ENCODE data around the gene UTRN.

Gene UTRN

GRCh38 chr6:144310765-144311164 lies 25.6 kb downstream of the UTRN start:
- no peaks in the 10 kb centered on the region for H3K36me3 ChIP-seq (ENCODE audit: control insufficient read depth, insufficient read depth, low read length)
- no peaks in the 10 kb centered on the region for H3K4me1 ChIP-seq (ENCODE audit: control insufficient read depth, insufficient read depth, low read length)
- 96 to 98% methylated on average over 4 to 5 of the region's 5 CpGs for WGBS, 2 experiments
- no peaks in the 10 kb centered on the region for H3K27me3 ChIP-seq (ENCODE audit: control insufficient read depth, insufficient read depth, low read length, poor library complexity, severe bottlenecking)
- H3K27ac ChIP-seq (ENCODE audit: insufficient read depth, low read depth, low read length, poor library complexity, severe bottlenecking), result no peak overlapping the region
- no peak overlapping the region for H3K4me3 ChIP-seq (ENCODE audit: insufficient read depth, low read depth, low read length)
- H3K9me3 ChIP-seq (ENCODE audit: control insufficient read depth, low read length), result no peaks in the 10 kb centered on the region

GRCh38 chr6:144311361-144311760 lies 26.2 kb downstream of the UTRN start:
- Histone ChIP-seq H3K4me3 (ENCODE audit: insufficient read depth, low read depth, low read length) (no peak overlapping the region), H3K27me3 (ENCODE audit: control insufficient read depth, insufficient read depth, low read length, poor library complexity, severe bottlenecking) (no peaks in the 10 kb centered on the region), H3K4me1 (ENCODE audit: control insufficient read depth, insufficient read depth, low read length) (no peaks in the 10 kb centered on the region), H3K9me3 (ENCODE audit: control insufficient read depth, low read length) (no peaks in the 10 kb centered on the region), H3K27ac (ENCODE audit: insufficient read depth, low read depth, low read length, poor library complexity, severe bottlenecking) (no peak overlapping the region), H3K36me3 (ENCODE audit: control insufficient read depth, insufficient read depth, low read length) (no peaks in the 10 kb centered on the region)
- 100% methylated on average over 2 of the region's 2 CpGs for WGBS, 2 experiments

GRCh38 chr6:144314003-144314485 lies 28.9 kb downstream of the UTRN start:
- Histone ChIP-seq H3K4me1 (ENCODE audit: control insufficient read depth, insufficient read depth, low read length) (no peaks in the 10 kb centered on the region), H3K9me3 (ENCODE audit: control insufficient read depth, low read length) (no peaks in the 10 kb centered on the region), H3K4me3 (ENCODE audit: insufficient read depth, low read depth, low read length) (no peak overlapping the region), H3K36me3 (ENCODE audit: control insufficient read depth, insufficient read depth, low read length) (no peaks in the 10 kb centered on the region), H3K27me3 (ENCODE audit: control insufficient read depth, insufficient read depth, low read length, poor library complexity, severe bottlenecking) (no peaks in the 10 kb centered on the region), H3K27ac (ENCODE audit: insufficient read depth, low read depth, low read length, poor library complexity, severe bottlenecking) (no peak overlapping the region)
- 95 to 98% methylated on average over 5 of the region's 5 CpGs for WGBS, 2 experiments

GRCh38 chr6:144314562-144314961 lies 29.4 kb downstream of the UTRN start:
- no peaks in the 10 kb centered on the region for H3K27me3 ChIP-seq (ENCODE audit: control insufficient read depth, insufficient read depth, low read length, poor library complexity, severe bottlenecking)
- WGBS, 2 experiments, result 90 to 94% methylated on average over 1 of the region's 1 CpG
- no peak overlapping the region for H3K27ac ChIP-seq (ENCODE audit: insufficient read depth, low read depth, low read length, poor library complexity, severe bottlenecking)
- no peak overlapping the region for H3K4me3 ChIP-seq (ENCODE audit: insufficient read depth, low read depth, low read length)
- no peaks in the 10 kb centered on the region for H3K4me1 ChIP-seq (ENCODE audit: control insufficient read depth, insufficient read depth, low read length)
- H3K9me3 ChIP-seq (ENCODE audit: control insufficient read depth, low read length), result no peaks in the 10 kb centered on the region
- H3K36me3 ChIP-seq (ENCODE audit: control insufficient read depth, insufficient read depth, low read length), result no peaks in the 10 kb centered on the region

- H3K36me3 ChIP-seq (ENCODE audit: control insufficient read depth, insufficient read depth, low read length), result no peaks in the 10 kb centered on the region
- no peak overlapping the region for H3K4me3 ChIP-seq (ENCODE audit: insufficient read depth, low read depth, low read length)
- whole genome bisulfite sequencing, 2 experiments, result 95 to 97% methylated on average over 16 of the region's 16 CpGs
- no peaks in the 10 kb centered on the region for H3K9me3 ChIP-seq (ENCODE audit: control insufficient read depth, low read length)
- no peaks in the 10 kb centered on the region for H3K27me3 ChIP-seq (ENCODE audit: control insufficient read depth, insufficient read depth, low read length, poor library complexity, severe bottlenecking)
- no peak overlapping the region for H3K27ac ChIP-seq (ENCODE audit: insufficient read depth, low read depth, low read length, poor library complexity, severe bottlenecking)
- H3K4me1 ChIP-seq (ENCODE audit: control insufficient read depth, insufficient read depth, low read length), result no peaks in the 10 kb centered on the region
These were observed 30.3 kb downstream of the UTRN start for GRCh38 chr6:144315226-144315980.

GRCh38 chr6:144315981-144316861 lies 31.1 kb downstream of the UTRN start:
- Histone ChIP-seq H3K4me1 (ENCODE audit: control insufficient read depth, insufficient read depth, low read length) (no peaks in the 10 kb centered on the region), H3K4me3 (ENCODE audit: insufficient read depth, low read depth, low read length) (no peak overlapping the region), H3K27ac (ENCODE audit: insufficient read depth, low read depth, low read length, poor library complexity, severe bottlenecking) (no peak overlapping the region), H3K27me3 (ENCODE audit: control insufficient read depth, insufficient read depth, low read length, poor library complexity, severe bottlenecking) (no peaks in the 10 kb centered on the region), H3K9me3 (ENCODE audit: control insufficient read depth, low read length) (no peaks in the 10 kb centered on the region), H3K36me3 (ENCODE audit: control insufficient read depth, insufficient read depth, low read length) (no peaks in the 10 kb centered on the region)
- 93 to 94% methylated on average over 6 of the region's 6 CpGs for WGBS, 2 experiments

- no peaks in the 10 kb centered on the region for H3K36me3 ChIP-seq (ENCODE audit: control insufficient read depth, insufficient read depth, low read length)
- no peaks in the 10 kb centered on the region for H3K27me3 ChIP-seq (ENCODE audit: control insufficient read depth, insufficient read depth, low read length, poor library complexity, severe bottlenecking)
- no peak overlapping the region for H3K27ac ChIP-seq (ENCODE audit: insufficient read depth, low read depth, low read length, poor library complexity, severe bottlenecking)
- no peak overlapping the region for H3K4me3 ChIP-seq (ENCODE audit: insufficient read depth, low read depth, low read length)
- no peaks in the 10 kb centered on the region for H3K9me3 ChIP-seq (ENCODE audit: control insufficient read depth, low read length)
- H3K4me1 ChIP-seq (ENCODE audit: control insufficient read depth, insufficient read depth, low read length), result no peaks in the 10 kb centered on the region
These were observed 31.7 kb downstream of the UTRN start for GRCh38 chr6:144316862-144317195.

GRCh38 chr6:144317736-144318135 lies 32.6 kb downstream of the UTRN start:
- WGBS, 2 experiments, result 94 to 100% methylated on average over 1 to 2 of the region's 2 CpGs
- H3K9me3 ChIP-seq (ENCODE audit: control insufficient read depth, low read length), result no peaks in the 10 kb centered on the region
- no peaks in the 10 kb centered on the region for H3K4me1 ChIP-seq (ENCODE audit: control insufficient read depth, insufficient read depth, low read length)
- no peaks in the 10 kb centered on the region for H3K27me3 ChIP-seq (ENCODE audit: control insufficient read depth, insufficient read depth, low read length, poor library complexity, severe bottlenecking)
- H3K36me3 ChIP-seq (ENCODE audit: control insufficient read depth, insufficient read depth, low read length), result no peaks in the 10 kb centered on the region
- H3K27ac ChIP-seq (ENCODE audit: insufficient read depth, low read depth, low read length, poor library complexity, severe bottlenecking), result no peak overlapping the region
- no peak overlapping the region for H3K4me3 ChIP-seq (ENCODE audit: insufficient read depth, low read depth, low read length)

- H3K9me3 ChIP-seq (ENCODE audit: control insufficient read depth, low read length), result no peaks in the 10 kb centered on the region
- H3K36me3 ChIP-seq (ENCODE audit: control insufficient read depth, insufficient read depth, low read length), result no peaks in the 10 kb centered on the region
- no peak overlapping the region for H3K4me3 ChIP-seq (ENCODE audit: insufficient read depth, low read depth, low read length)
- no peak overlapping the region for H3K27ac ChIP-seq (ENCODE audit: insufficient read depth, low read depth, low read length, poor library complexity, severe bottlenecking)
- no peaks in the 10 kb centered on the region for H3K27me3 ChIP-seq (ENCODE audit: control insufficient read depth, insufficient read depth, low read length, poor library complexity, severe bottlenecking)
- H3K4me1 ChIP-seq (ENCODE audit: control insufficient read depth, insufficient read depth, low read length), result no peaks in the 10 kb centered on the region
- 94 to 96% methylated on average over 3 to 4 of the region's 4 CpGs for WGBS, 2 experiments
These were observed 34.1 kb downstream of the UTRN start for GRCh38 chr6:144319211-144319610.

GRCh38 chr6:144320741-144321140 lies 35.6 kb downstream of the UTRN start:
- Histone ChIP-seq H3K27me3 (ENCODE audit: control insufficient read depth, insufficient read depth, low read length, poor library complexity, severe bottlenecking) (no peaks in the 10 kb centered on the region), H3K4me3 (ENCODE audit: insufficient read depth, low read depth, low read length) (no peak overlapping the region), H3K27ac (ENCODE audit: insufficient read depth, low read depth, low read length, poor library complexity, severe bottlenecking) (peak overlapping the region; percentile 8), H3K4me1 (ENCODE audit: control insufficient read depth, insufficient read depth, low read length) (no peaks in the 10 kb centered on the region), H3K9me3 (ENCODE audit: control insufficient read depth, low read length) (no peaks in the 10 kb centered on the region), H3K36me3 (ENCODE audit: control insufficient read depth, insufficient read depth, low read length) (no peaks in the 10 kb centered on the region)
- WGBS, 2 experiments, result 67 to 71% methylated on average over 5 of the region's 5 CpGs
